A549 (cell line): Measurements from ENCODE around the gene CMTM4. TPM values are rescaled to one million over a fixed set of nuclear protein-coding genes. Genes with fewer than 3 reads are reported as not detected.
A peak's percentile ranks its signal among the peaks of the same experiment; 100 is the strongest.

Experiments used
- ATAC-seq, 2 experiments: fragments of 200-7000 bp in 1 of 2; fragments of >200 bp in 1 of 2; cut with Nextera tagmentation in 1 of 2; cut with Tn5 transposase in 1 of 2; 3 replicates each; pipeline versions ENCODE4 v1.8.0 to v1.9.1; 2018 to 2020; ENCODE audit warnings: mild to moderate bottlenecking in 1 of 2, moderate library complexity in 1 of 2
- CTCF ChIA-PET: fragments of 300-600 bp; sonication (Branson Sonifier 250); formaldehyde crosslinking; extraction: SDS; loops from one replicate; lab custom pipeline; 2021; ENCODE audit warnings: antibody characterized with exemption, inconsistent platforms; lab: Yijun Ruan, JAX
- POLR2A ChIA-PET: fragments of 350-600 bp; formaldehyde crosslinking; extraction: SDS; loops from one replicate; lab custom pipeline; 2021; ENCODE audit warnings: antibody characterized with exemption, inconsistent platforms; lab: Yijun Ruan, JAX
- DNase-seq, 2 experiments: peaks; one replicate each; pipeline versions ENCODE4 v3.0.0 to v3.0.0-alpha.2; 2011 to 2016; ENCODE audit warnings: low read depth in 1 of 2, low spot score in 1 of 2
- FAIRE-seq: peaks from 2 replicates; lab custom pipeline; 2011; peaks lifted over from hg19 to GRCh38; lab: Jason Lieb, UNC
- H3K27ac ChIP-seq, 2 experiments: fragments of >200 bp; sonication (Bioruptor Twin); formaldehyde crosslinking; 3 replicates each; pipeline ENCODE4 v1.5.1; 2016 to 2017
- H3K4me1 ChIP-seq: fragments of >200 bp; sonication (Bioruptor Twin); formaldehyde crosslinking; 3 replicates; pipeline ENCODE4 v1.6.1; 2016
- H3K4me2 ChIP-seq: fragments of >200 bp; sonication (Bioruptor Twin); formaldehyde crosslinking; 3 replicates; pipeline ENCODE4 v1.6.1; 2016
- H3K4me3 ChIP-seq: fragments of >200 bp; sonication (Bioruptor Twin); formaldehyde crosslinking; 3 replicates; pipeline ENCODE4 v1.5.1; 2016
- H3K9me3 ChIP-seq: fragments of >200 bp; sonication (Bioruptor Twin); formaldehyde crosslinking; 3 replicates; pipeline ENCODE4 v1.6.1; 2016
- CEBPB ChIP-seq, 2 experiments: fragments of >200 bp in 1 of 2; sonication (Bioruptor Twin) in 1 of 2; formaldehyde crosslinking in 1 of 2; IDR thresholded peaks; 2 replicates each; pipeline ENCODE4 v1.6.1; 2012 to 2016
- EHF ChIP-seq: fragments of 250-450 bp; sonication (Bioruptor Pico); IDR thresholded peaks from 2 replicates; pipeline ENCODE4 v1.5.0; 2020; ENCODE audit warnings: mild to moderate bottlenecking
- EHMT2 ChIP-seq: fragments of 200-600 bp; sonication (generic); IDR thresholded peaks from 2 replicates; pipeline ENCODE4 v1.6.1; 2016; ENCODE audit warnings: antibody characterized with exemption, low read depth, mild to moderate bottlenecking, moderate library complexity
- FOSB ChIP-seq: fragments of 250-450 bp; sonication (Bioruptor Pico); IDR thresholded peaks from 2 replicates; pipeline ENCODE4 v1.5.0; 2020; ENCODE audit warnings: mild to moderate bottlenecking, moderate library complexity
- HOXA7 ChIP-seq: fragments of 250-450 bp; sonication (Bioruptor Pico); IDR thresholded peaks from 2 replicates; pipeline ENCODE4 v1.5.0; 2020; ENCODE audit warnings: mild to moderate bottlenecking, moderate library complexity
- HOXB13 ChIP-seq: fragments of 250-450 bp; sonication (Bioruptor Pico); IDR thresholded peaks from 2 replicates; pipeline ENCODE4 v1.5.0; 2020; ENCODE audit warnings: low read depth, mild to moderate bottlenecking, moderate library complexity
- HOXB5 ChIP-seq: fragments of 250-450 bp; sonication (Bioruptor Pico); IDR thresholded peaks from 2 replicates; pipeline ENCODE4 v1.5.0; 2020; ENCODE audit warnings: mild to moderate bottlenecking, moderate library complexity
- KDM5A ChIP-seq: fragments of 200-600 bp; sonication (generic); IDR thresholded peaks from 2 replicates; pipeline ENCODE4 v1.6.1; 2016; ENCODE audit warnings: antibody characterized with exemption, mild to moderate bottlenecking
- MAFK ChIP-seq: fragments of 450-650 bp; IDR thresholded peaks from 2 replicates; pipeline ENCODE4 v1.6.1; 2014; ENCODE audit not compliant: partially characterized antibody
- MAZ ChIP-seq: fragments of 150-350 bp; IDR thresholded peaks from 2 replicates; pipeline ENCODE4 v1.6.1; 2014; ENCODE audit warnings: antibody characterized with exemption, low read depth, low read length, borderline replicate concordance
- POLR2AphosphoS2 ChIP-seq: conservative IDR thresholded peaks from 2 replicates; pipeline ENCODE4 v1.6.1; 2012; ENCODE audit warnings: low read length, improper control_type of control experiment, inconsistent platforms
- RAD21 ChIP-seq, 2 experiments: fragments of >200 bp in 1 of 2; sonication (Bioruptor Twin) in 1 of 2; formaldehyde crosslinking in 1 of 2; IDR thresholded peaks in 1 of 2; conservative IDR thresholded peaks in 1 of 2; 2 replicates in 1 of 2; 3 replicates in 1 of 2; pipeline ENCODE4 v1.6.1; 2012 to 2018; ENCODE audit warnings: inconsistent platforms in 1 of 2
- RARB ChIP-seq: fragments of 250-450 bp; sonication (Bioruptor Pico); IDR thresholded peaks from 2 replicates; pipeline ENCODE4 v1.8.0; 2021; ENCODE audit warnings: mild to moderate bottlenecking, moderate library complexity
- RCOR1 ChIP-seq: fragments of 150-350 bp; IDR thresholded peaks from 2 replicates; pipeline ENCODE4 v1.6.1; 2014; ENCODE audit warnings: antibody characterized with exemption, low read length, low read depth
- TFCP2L1 ChIP-seq: fragments of 250-450 bp; sonication (Bioruptor Pico); IDR thresholded peaks from 2 replicates; pipeline ENCODE4 v1.5.0; 2021; ENCODE audit warnings: mild to moderate bottlenecking
- ZC3H11A ChIP-seq: fragments of 450-650 bp; IDR thresholded peaks from 2 replicates; pipeline ENCODE4 v1.6.1; 2014; ENCODE audit warnings: antibody characterized with exemption, mild to moderate bottlenecking
- ZNF302 ChIP-seq: fragments of 250-450 bp; sonication (Bioruptor Pico); IDR thresholded peaks from 2 replicates; pipeline ENCODE4 v1.9.0; 2021; ENCODE audit warnings: inconsistent platforms, mild to moderate bottlenecking, moderate library complexity
- ZSCAN20 ChIP-seq: fragments of 250-450 bp; sonication (Bioruptor Pico); IDR thresholded peaks from 2 replicates; pipeline ENCODE4 v1.8.0; 2022; ENCODE audit warnings: mild to moderate bottlenecking, moderate library complexity
- WGBS: methylation state at CpG from one replicate; pipeline ENCODE4 v1.1.6; 2017; ENCODE audit errors: missing lambda C conversion rate; 5-methylcytosine and 5-hydroxymethylcytosine counted together
- polyA plus RNA-seq, 4 experiments: library from polyadenylated mRNA; depleted of rRNA in 3 of 4; stranded (reverse); fragments of >200 nt; fragmentation: RNase III in 1 of 4; extraction: RNeasy Plus Mini Kit Qiagen cat#74134 plus additional on column Dnase treatment in 1 of 4; gene quantifications; 2 replicates in 3 of 4; 3 replicates in 1 of 4; pipeline ENCODE4 v1.2.3, GENCODE V29; 2011 to 2017
- TF ChIP-seq, protein P1 (sequence below): fragments of 250-450 bp; sonication (Bioruptor Pico); IDR thresholded peaks from 2 replicates; pipeline ENCODE4 v1.5.0; 2020; ENCODE audit warnings: low read depth, mild to moderate bottlenecking, moderate library complexity
- TF ChIP-seq, protein P2 (sequence below): fragments of 150-350 bp; IDR thresholded peaks from 2 replicates; pipeline ENCODE4 v1.6.1; 2014; ENCODE audit warnings: low read depth, mild to moderate bottlenecking, low read length
- TF ChIP-seq, protein P3 (sequence below): fragments of 200-600 bp; sonication (generic); IDR thresholded peaks from 2 replicates; pipeline ENCODE4 v1.6.1; 2016; ENCODE audit warnings: antibody characterized with exemption, mild to moderate bottlenecking, moderate library complexity
- TF ChIP-seq, protein P4 (sequence below): fragments of 450-650 bp; IDR thresholded peaks from 2 replicates; pipeline ENCODE4 v1.6.1; 2014; ENCODE audit warnings: antibody characterized with exemption

Gene CMTM4
- polyA plus RNA-seq, 2 of the 4 experiments (the other 2 are of a cell fraction), result 24.8 to 58.6 TPM

DNA sequence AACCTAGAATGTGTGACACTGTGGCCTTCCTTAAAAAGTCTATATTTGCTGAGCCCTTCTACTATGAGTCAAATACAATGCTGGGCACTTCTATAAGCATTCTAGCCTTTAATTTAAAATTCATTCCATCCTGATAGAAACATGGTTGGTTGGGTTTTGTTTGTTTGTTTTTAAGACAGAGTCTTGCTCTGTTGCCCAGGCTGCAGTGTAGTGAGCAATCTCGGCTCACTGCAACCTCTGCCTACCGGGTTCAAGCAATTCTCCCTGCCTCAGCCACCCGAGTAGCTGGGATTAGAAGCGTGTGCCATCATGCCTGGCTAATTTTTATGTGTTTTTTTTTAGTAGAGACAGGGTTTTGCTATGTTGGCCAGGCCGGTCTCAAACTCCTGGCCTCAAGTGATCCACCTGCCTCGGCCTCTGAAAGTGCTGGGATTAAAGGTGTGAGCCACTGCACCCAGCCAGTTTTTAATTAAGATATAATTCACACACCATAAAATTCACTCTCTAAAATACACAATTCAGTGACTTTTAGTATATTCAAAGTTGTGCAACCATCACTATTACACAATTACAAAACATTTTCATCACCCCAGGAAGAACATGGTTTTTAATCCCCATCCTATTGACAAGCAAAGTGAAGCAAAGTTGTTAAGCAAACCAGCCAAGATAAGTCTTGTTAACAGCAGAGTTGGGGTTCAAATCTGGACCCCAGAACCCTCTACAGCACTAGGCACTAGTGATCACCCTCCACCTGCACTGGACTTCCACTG, 42.8 kb downstream of the CMTM4 start:
- H3K27ac ChIP-seq, result no peak overlapping the region
- no peak overlapping the region for H3K4me2 ChIP-seq
- FAIRE-seq, result no peak
- POLR2A ChIA-PET, result no interaction called here
- H3K4me1 ChIP-seq, result peaks cover 8% of the 10 kb centered on the region; the same call in 2 of the 3 replicates
- H3K9me3 ChIP-seq, result no peaks in the 10 kb centered on the region
- WGBS, result 90% methylated on average over 6 of the region's 6 CpGs
- CTCF ChIA-PET, result interaction anchor here (0.9 to 4.8 kb wide), 6 partner anchors 8 to 219 kb away, joined by 3 to 74 read pairs (median 18); no protein-coding TSS in a partner anchor
- no peak for DNase-seq
- ATAC-seq, result no peak
- H3K4me3 ChIP-seq, result no peak overlapping the region
- TF ChIP-seq TFCP2L1 (CRISPR knock-in tag), result no peak
- peak; percentile 34 to 64; a peak in 2 of 4 replicates for TF ChIP-seq CEBPB (IDR thresholded peaks at IDR 0.05)
- no peak for TF ChIP-seq HOXA7 (CRISPR knock-in tag)
- no peak for TF ChIP-seq ZNF302 (CRISPR knock-in tag)

DNA sequence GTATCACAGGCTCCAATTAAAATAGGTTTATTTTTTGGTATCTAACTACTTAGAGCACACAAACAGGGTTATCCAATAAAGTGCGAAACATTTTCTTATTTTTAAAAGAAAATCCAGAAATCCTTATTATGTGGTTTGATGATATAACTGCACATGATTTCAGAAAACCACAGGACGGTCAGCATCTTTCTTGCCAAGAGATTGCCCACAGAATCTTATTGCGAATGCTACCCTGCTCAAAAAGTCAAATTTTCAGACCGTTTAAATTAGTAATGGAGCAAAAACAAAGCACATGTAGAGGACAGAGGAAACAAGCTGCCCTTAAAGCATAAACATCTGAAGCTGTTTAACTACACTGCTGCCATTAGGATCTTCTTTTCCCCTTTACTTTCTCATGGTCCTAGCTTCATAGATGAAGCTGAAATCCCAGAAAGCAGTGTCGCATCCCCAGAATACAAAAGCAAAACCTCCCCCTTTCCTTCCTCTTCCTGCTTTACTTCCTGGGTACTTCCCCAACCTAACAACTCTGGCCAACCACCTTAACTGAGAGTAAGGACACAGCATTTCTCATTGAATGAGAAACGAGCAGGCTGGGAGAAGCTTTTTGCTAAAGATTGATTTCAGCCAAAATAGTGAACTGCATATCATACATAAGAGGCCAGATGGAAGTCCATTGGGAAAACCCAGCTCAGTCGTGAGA, 43.7 kb downstream of the CMTM4 start:
- Histone ChIP-seq H3K4me2 (no peak overlapping the region), H3K4me3 (no peak overlapping the region), H3K27ac (no peak overlapping the region), H3K9me3 (no peaks in the 10 kb centered on the region), H3K4me1 (peaks cover 8% of the 10 kb centered on the region; the same call in 2 of the 3 replicates)
- POLR2A ChIA-PET, result no interaction called here
- TF ChIP-seq RARB (CRISPR knock-in tag), result no peak
- no peak for TF ChIP-seq EHMT2
- TF ChIP-seq EHF (CRISPR knock-in tag), result no peak
- TF ChIP-seq ZC3H11A, result no peak
- no peak for TF ChIP-seq RAD21 (conservative IDR thresholded peaks at IDR 0.05 in 1 of 2, IDR thresholded peaks at IDR 0.05 in 1 of 2)
- TF ChIP-seq, protein P1, sequence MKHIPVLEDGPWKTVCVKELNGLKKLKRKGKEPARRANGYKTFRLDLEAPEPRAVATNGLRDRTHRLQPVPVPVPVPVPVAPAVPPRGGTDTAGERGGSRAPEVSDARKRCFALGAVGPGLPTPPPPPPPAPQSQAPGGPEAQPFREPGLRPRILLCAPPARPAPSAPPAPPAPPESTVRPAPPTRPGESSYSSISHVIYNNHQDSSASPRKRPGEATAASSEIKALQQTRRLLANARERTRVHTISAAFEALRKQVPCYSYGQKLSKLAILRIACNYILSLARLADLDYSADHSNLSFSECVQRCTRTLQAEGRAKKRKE (CRISPR knock-in tag), result no peak
- no peak for TF ChIP-seq HOXA7 (CRISPR knock-in tag)
- no peak for TF ChIP-seq MAZ
- no peak for TF ChIP-seq HOXB13 (CRISPR knock-in tag)
- TF ChIP-seq, protein P2, sequence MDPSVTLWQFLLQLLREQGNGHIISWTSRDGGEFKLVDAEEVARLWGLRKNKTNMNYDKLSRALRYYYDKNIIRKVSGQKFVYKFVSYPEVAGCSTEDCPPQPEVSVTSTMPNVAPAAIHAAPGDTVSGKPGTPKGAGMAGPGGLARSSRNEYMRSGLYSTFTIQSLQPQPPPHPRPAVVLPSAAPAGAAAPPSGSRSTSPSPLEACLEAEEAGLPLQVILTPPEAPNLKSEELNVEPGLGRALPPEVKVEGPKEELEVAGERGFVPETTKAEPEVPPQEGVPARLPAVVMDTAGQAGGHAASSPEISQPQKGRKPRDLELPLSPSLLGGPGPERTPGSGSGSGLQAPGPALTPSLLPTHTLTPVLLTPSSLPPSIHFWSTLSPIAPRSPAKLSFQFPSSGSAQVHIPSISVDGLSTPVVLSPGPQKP, result no peak
- TF ChIP-seq RCOR1, result no peak
- WGBS, result 85% methylated on average over 7 of the region's 7 CpGs
- FAIRE-seq, result no peak
- CTCF ChIA-PET, result interaction anchor here (0.9 to 4.8 kb wide), 10 partner anchors 9 to 220 kb away, joined by 3 to 74 read pairs (median 18); no protein-coding TSS in a partner anchor
- no peak for DNase-seq
- no peak for ATAC-seq

DNA sequence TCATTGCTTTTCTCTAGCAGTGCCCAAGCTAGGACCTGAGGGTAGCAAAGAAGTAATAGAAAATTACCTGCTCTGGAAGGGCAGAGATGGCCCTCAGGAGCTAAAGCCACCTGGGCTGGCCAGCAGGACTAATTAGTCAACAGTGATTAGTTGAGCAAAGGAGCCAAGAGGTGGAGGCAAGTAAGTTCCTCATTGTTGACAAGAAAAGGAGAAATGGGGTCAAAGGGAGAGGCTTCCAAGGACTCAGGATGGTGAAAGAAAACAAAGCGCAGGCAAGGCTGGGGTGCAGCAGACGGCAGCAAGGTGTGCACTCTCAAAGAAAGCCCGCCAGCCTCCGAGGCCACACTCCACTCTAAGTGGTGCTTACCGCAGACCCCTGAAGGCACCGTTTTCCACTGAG, 44.6 kb downstream of the CMTM4 start:
- Histone ChIP-seq H3K4me2 (no peak overlapping the region), H3K4me1 (peaks cover 8% of the 10 kb centered on the region; the same call in 2 of the 3 replicates), H3K9me3 (no peaks in the 10 kb centered on the region), H3K27ac (no peak overlapping the region)
- 89% methylated on average over 6 of the region's 6 CpGs for WGBS
- ChIA-PET POLR2A (interaction anchor here (1.8 kb wide), 1 partner anchor 9 kb away, joined by 8 read pairs; no protein-coding TSS in a partner anchor), CTCF (interaction anchor here (0.7 to 4.8 kb wide), 26 partner anchors 9 to 245 kb away, joined by 3 to 74 read pairs (median 7); partner anchors contain the start of genes DYNC1LI2 and NAE1)
- ATAC-seq, result no peak
- FAIRE-seq, result no peak
- TF ChIP-seq MAFK, result no peak
- TF ChIP-seq FOSB (CRISPR knock-in tag), result no peak
- no peak for TF ChIP-seq HOXB13 (CRISPR knock-in tag)
- no peak for TF ChIP-seq ZNF302 (CRISPR knock-in tag)
- TF ChIP-seq POLR2AphosphoS2, result no peak
- no peak for TF ChIP-seq KDM5A
- TF ChIP-seq, protein P3, sequence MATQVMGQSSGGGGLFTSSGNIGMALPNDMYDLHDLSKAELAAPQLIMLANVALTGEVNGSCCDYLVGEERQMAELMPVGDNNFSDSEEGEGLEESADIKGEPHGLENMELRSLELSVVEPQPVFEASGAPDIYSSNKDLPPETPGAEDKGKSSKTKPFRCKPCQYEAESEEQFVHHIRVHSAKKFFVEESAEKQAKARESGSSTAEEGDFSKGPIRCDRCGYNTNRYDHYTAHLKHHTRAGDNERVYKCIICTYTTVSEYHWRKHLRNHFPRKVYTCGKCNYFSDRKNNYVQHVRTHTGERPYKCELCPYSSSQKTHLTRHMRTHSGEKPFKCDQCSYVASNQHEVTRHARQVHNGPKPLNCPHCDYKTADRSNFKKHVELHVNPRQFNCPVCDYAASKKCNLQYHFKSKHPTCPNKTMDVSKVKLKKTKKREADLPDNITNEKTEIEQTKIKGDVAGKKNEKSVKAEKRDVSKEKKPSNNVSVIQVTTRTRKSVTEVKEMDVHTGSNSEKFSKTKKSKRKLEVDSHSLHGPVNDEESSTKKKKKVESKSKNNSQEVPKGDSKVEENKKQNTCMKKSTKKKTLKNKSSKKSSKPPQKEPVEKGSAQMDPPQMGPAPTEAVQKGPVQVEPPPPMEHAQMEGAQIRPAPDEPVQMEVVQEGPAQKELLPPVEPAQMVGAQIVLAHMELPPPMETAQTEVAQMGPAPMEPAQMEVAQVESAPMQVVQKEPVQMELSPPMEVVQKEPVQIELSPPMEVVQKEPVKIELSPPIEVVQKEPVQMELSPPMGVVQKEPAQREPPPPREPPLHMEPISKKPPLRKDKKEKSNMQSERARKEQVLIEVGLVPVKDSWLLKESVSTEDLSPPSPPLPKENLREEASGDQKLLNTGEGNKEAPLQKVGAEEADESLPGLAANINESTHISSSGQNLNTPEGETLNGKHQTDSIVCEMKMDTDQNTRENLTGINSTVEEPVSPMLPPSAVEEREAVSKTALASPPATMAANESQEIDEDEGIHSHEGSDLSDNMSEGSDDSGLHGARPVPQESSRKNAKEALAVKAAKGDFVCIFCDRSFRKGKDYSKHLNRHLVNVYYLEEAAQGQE, result no peak
- no peak for TF ChIP-seq HOXB5 (CRISPR knock-in tag)
- no peak for TF ChIP-seq ZSCAN20 (CRISPR knock-in tag)
- no peak for TF ChIP-seq HOXA7 (CRISPR knock-in tag)
- no peak for TF ChIP-seq RAD21 (conservative IDR thresholded peaks at IDR 0.05 in 1 of 2, IDR thresholded peaks at IDR 0.05 in 1 of 2)
- TF ChIP-seq MAZ, result no peak
- TF ChIP-seq, protein P4, sequence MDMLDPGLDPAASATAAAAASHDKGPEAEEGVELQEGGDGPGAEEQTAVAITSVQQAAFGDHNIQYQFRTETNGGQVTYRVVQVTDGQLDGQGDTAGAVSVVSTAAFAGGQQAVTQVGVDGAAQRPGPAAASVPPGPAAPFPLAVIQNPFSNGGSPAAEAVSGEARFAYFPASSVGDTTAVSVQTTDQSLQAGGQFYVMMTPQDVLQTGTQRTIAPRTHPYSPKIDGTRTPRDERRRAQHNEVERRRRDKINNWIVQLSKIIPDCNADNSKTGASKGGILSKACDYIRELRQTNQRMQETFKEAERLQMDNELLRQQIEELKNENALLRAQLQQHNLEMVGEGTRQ, result no peak
- TF ChIP-seq, all 56 proteins: peak for 0
- no peak for DNase-seq
- no peak overlapping the region for H3K4me3 ChIP-seq
